HCT116 (cell line): ENCODE results near the gene HOXB13. TPM values are rescaled to one million over a fixed set of nuclear protein-coding genes. Genes with fewer than 3 reads are reported as not detected.

Experiments
- ATAC-seq: fragments of 200-7000 bp; cut with Tn5 transposase; 2 replicates; pipeline ENCODE4 v1.9.1; 2020; ENCODE audit warnings: mild to moderate bottlenecking, moderate library complexity
- BruUV-seq: library from RNA; stranded (reverse); fragments of 400-500 nt; replicated peaks from 2 replicates; lab custom pipeline; 2021; lab: Mats Ljungman, UMichigan
- CTCF ChIA-PET: fragments of 300-600 bp; sonication (Branson Sonifier 250); formaldehyde crosslinking; loops from one replicate; lab custom pipeline; 2021; ENCODE audit warnings: antibody characterized with exemption; lab: Charles Lee
- POLR2A ChIA-PET: fragments of 300-600, 350-600 bp; sonication (Branson Sonifier 250); formaldehyde crosslinking; loops from one replicate; lab custom pipeline; 2021; ENCODE audit warnings: antibody characterized with exemption; lab: Charles Lee
- RAD21 ChIA-PET, 2 experiments: fragments of 300-600 bp; sonication (Branson Sonifier 250); formaldehyde crosslinking; loops; one replicate each; lab custom pipeline; 2023; ENCODE audit warnings: low total read pairs in 2 of 2; ENCODE audit not compliant: uncharacterized antibody in 2 of 2, unreplicated experiment in 2 of 2, low non-redundant PET in 1 of 2; lab: Charles Lee
- DNase-seq: peaks from one replicate; pipeline ENCODE4 v3.0.0-alpha.2; 2010; ENCODE audit warnings: low read depth, low spot score
- H2AFZ ChIP-seq: fragments of 200-600 bp; shearing (Covaris generic), sonication (generic); 2 replicates; pipeline ENCODE4 v1.6.1; 2017; ENCODE audit warnings: low read depth, mixed run types, mixed read lengths, antibody characterized with exemption, low read length; ENCODE audit not compliant: poor library complexity, severe bottlenecking
- H3K27ac ChIP-seq: 2 replicates; pipeline ENCODE4 v1.5.1; 2012; ENCODE audit warnings: low read depth, low read length
- H3K27me3 ChIP-seq: fragments of 200-600 bp; sonication (generic); 2 replicates; pipeline ENCODE4 v1.6.1; 2016; ENCODE audit warnings: mixed run types, low read length, mixed read lengths; ENCODE audit not compliant: insufficient read depth
- H3K36me3 ChIP-seq, 2 experiments: fragments of 200-500 bp in 1 of 2; fragments of 200-600 bp in 1 of 2; sonication (Bioruptor generic) in 1 of 2; sonication (generic) in 1 of 2; 2 replicates each; pipeline versions ENCODE4 v1.5.1 to v1.6.1; 2014 to 2016; ENCODE audit warnings: low read length in 2 of 2, inconsistent platforms in 1 of 2, mixed read lengths in 1 of 2, mixed run types in 1 of 2; ENCODE audit not compliant: insufficient read depth in 2 of 2, control insufficient read depth in 1 of 2
- H3K4me1 ChIP-seq, 2 experiments: fragments of 200-600 bp in 1 of 2; sonication (generic) in 1 of 2; 2 replicates each; pipeline versions ENCODE4 v1.5.1 to v1.6.1; 2012 to 2017; ENCODE audit warnings: low read length in 2 of 2, inconsistent platforms in 1 of 2, mild to moderate bottlenecking in 1 of 2, mixed read lengths in 1 of 2, mixed run types in 1 of 2, moderate library complexity in 1 of 2; ENCODE audit not compliant: insufficient read depth in 2 of 2, control insufficient read depth in 1 of 2
- H3K4me2 ChIP-seq: fragments of 200-600 bp; sonication (generic); 2 replicates; pipeline ENCODE4 v1.6.1; 2017; ENCODE audit warnings: mixed run types, low read length, mixed read lengths
- H3K4me3 ChIP-seq, 2 experiments: fragments of 200-600 bp in 1 of 2; sonication (generic) in 1 of 2; replicated peaks in 1 of 2; 2 replicates each; pipeline ENCODE4 v1.5.1; 2011 to 2016; ENCODE audit warnings: low read length in 2 of 2, control low read depth in 1 of 2, low read depth in 1 of 2, mild to moderate bottlenecking in 1 of 2, mixed read lengths in 1 of 2, mixed run types in 1 of 2
- H3K79me2 ChIP-seq: fragments of 200-600 bp; sonication (generic); 2 replicates; pipeline ENCODE4 v1.6.1; 2017; ENCODE audit warnings: mild to moderate bottlenecking, mixed run types, low read length, moderate library complexity, mixed read lengths; ENCODE audit not compliant: insufficient read depth
- H3K9ac ChIP-seq: fragments of 200-600 bp; sonication (generic); 2 replicates; pipeline ENCODE4 v1.6.1; 2016; ENCODE audit warnings: low read length, mixed read lengths
- H3K9me2 ChIP-seq: fragments of 200-600 bp; sonication (generic), shearing (Covaris generic); 2 replicates; pipeline ENCODE4 v1.6.1; 2017; ENCODE audit warnings: mixed run types, mild to moderate bottlenecking, moderate library complexity; ENCODE audit not compliant: insufficient read depth
- H3K9me3 ChIP-seq, 2 experiments: fragments of 200-500 bp in 1 of 2; fragments of 200-600 bp in 1 of 2; sonication (Bioruptor generic) in 1 of 2; sonication (generic) in 1 of 2; 2 replicates each; pipeline ENCODE4 v1.6.1; 2014 to 2017; ENCODE audit warnings: low read length in 2 of 2, mixed read lengths in 2 of 2, inconsistent platforms in 1 of 2, low read depth in 1 of 2, mild to moderate bottlenecking in 1 of 2, mixed run types in 1 of 2, moderate library complexity in 1 of 2; ENCODE audit not compliant: control insufficient read depth in 1 of 2, insufficient read depth in 1 of 2
- H4K20me1 ChIP-seq: fragments of 200-600 bp; sonication (generic), shearing (Covaris generic); 2 replicates; pipeline ENCODE4 v1.6.1; 2017; ENCODE audit warnings: mixed run types, mild to moderate bottlenecking, moderate library complexity; ENCODE audit not compliant: insufficient read depth
- CBX3 ChIP-seq: IDR thresholded peaks from 2 replicates; pipeline ENCODE4 v1.6.1; 2012; ENCODE audit warnings: low read depth
- EGR1 ChIP-seq: IDR thresholded peaks from 2 replicates; pipeline ENCODE4 v1.6.1; 2012; ENCODE audit warnings: low read depth
- EZH2phosphoT487 ChIP-seq: fragments of 200-600 bp; IDR thresholded peaks from 2 replicates; pipeline ENCODE4 v1.6.1; 2018; ENCODE audit warnings: antibody characterized with exemption, borderline replicate concordance
- FOSL1 ChIP-seq: IDR thresholded peaks from 2 replicates; pipeline ENCODE4 v1.6.1; 2012; ENCODE audit warnings: low read depth
- POLR2AphosphoS5 ChIP-seq: IDR thresholded peaks from 2 replicates; pipeline ENCODE4 v1.6.1; 2011; ENCODE audit warnings: mild to moderate bottlenecking, low read depth, low read length, moderate library complexity
- YY1 ChIP-seq: IDR thresholded peaks from 2 replicates; pipeline ENCODE4 v1.6.1; 2011; ENCODE audit warnings: low read length, low read depth, moderate library complexity, mild to moderate bottlenecking; ENCODE audit not compliant: insufficient replicate concordance; ENCODE audit errors: extremely low read depth
- ZFX ChIP-seq: fragments of 450-650 bp; IDR thresholded peaks from 2 replicates; pipeline ENCODE4 v1.6.1; 2017
- ZNF274 ChIP-seq: fragments of 200-500 bp; sonication (Bioruptor generic); IDR thresholded peaks from 2 replicates; pipeline ENCODE4 v1.6.1; 2014; ENCODE audit warnings: mild to moderate bottlenecking, low read depth, low read length, inconsistent platforms
- intact Hi-C: fragments of 100-400 bp; cut with micrococcal nuclease; formaldehyde crosslinking; loops from 2 replicates; pipeline ENCODE4 v1.10.0; 2022
- total RNA-seq: library from RNA; stranded (reverse); gene quantifications from one replicate; pipeline ENCODE4 v1.2.1, GENCODE V29; 2021; ENCODE audit not compliant: unreplicated experiment
- TF ChIP-seq, protein P1 (sequence below): IDR thresholded peaks from 2 replicates; pipeline ENCODE4 v1.6.1; 2011; ENCODE audit warnings: mild to moderate bottlenecking, low read length, moderate library complexity; ENCODE audit not compliant: insufficient replicate concordance; ENCODE audit errors: extremely low read depth
- TF ChIP-seq, protein P2 (sequence below): IDR thresholded peaks from 2 replicates; pipeline ENCODE4 v1.6.1; 2012
- TF ChIP-seq, protein P3 (sequence below): IDR thresholded peaks from 2 replicates; pipeline ENCODE4 v1.6.1; 2012; ENCODE audit warnings: low read depth

Gene HOXB13
- total RNA-seq, 1 experiment from 2014 or later = 7.8 TPM

DNA sequence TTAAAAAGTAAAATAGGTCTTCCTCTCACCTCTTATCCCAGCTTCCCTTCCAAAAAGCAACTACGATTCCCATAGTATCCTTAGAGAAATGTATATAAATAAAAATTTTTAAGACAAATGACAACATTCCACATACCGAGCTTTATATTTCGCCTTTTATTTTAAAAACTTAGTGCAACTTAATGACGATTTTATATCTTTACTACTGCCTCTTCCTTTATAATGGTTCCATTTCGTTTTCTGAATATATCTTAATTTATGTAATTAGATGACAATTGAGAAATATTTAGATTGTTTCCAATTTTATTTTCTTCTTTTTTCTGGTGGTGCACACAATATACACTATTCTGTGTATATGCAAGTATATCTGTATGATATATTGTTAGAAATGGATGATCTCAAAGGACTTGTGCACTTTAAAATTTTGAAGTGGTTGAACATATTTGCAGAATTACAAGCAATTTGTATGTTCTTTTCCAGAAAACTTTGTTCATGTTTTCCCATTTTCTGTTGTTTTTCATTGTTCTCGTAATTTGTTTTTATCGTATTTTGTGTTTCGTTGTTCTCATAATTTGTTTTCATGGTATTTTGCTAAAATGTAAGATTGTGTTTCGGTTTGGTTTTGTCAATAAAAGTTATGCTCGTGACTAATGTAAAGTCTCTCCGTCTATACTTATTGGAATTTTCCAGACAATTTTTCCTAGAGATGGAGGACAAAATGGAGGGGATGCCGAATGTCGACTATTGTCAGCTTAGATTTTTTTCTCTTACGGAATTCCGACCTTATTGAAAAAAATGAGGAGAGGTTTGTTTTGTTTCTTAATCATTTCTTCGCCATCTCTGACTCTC is 20.4 kb upstream of the HOXB13 start:
- ATAC-seq (no peak), DNase-seq (no peak)
- no peak overlapping the region for H3K9ac ChIP-seq
- intact Hi-C loops = no loop called here
- H3K27ac ChIP-seq = no peak overlapping the region
- no peaks in the 10 kb centered on the region for H4K20me1 ChIP-seq
- CTCF ChIA-PET = no interaction called here
- H3K27me3 ChIP-seq = peaks cover 26% of the 10 kb centered on the region
- no peaks in the 10 kb centered on the region for H3K79me2 ChIP-seq
- H2AFZ ChIP-seq = no peak overlapping the region
- no TSS peak for BruUV-seq
- H3K36me3 ChIP-seq = no peaks in the 10 kb centered on the region
- H3K4me3 ChIP-seq = no peak overlapping the region
- POLR2A ChIA-PET = no interaction called here
- H3K4me1 ChIP-seq = peaks cover 0 to 4% of the 10 kb centered on the region in 2 experiments; a peak in 1 of 4 replicates
- TF ChIP-seq, protein P1, sequence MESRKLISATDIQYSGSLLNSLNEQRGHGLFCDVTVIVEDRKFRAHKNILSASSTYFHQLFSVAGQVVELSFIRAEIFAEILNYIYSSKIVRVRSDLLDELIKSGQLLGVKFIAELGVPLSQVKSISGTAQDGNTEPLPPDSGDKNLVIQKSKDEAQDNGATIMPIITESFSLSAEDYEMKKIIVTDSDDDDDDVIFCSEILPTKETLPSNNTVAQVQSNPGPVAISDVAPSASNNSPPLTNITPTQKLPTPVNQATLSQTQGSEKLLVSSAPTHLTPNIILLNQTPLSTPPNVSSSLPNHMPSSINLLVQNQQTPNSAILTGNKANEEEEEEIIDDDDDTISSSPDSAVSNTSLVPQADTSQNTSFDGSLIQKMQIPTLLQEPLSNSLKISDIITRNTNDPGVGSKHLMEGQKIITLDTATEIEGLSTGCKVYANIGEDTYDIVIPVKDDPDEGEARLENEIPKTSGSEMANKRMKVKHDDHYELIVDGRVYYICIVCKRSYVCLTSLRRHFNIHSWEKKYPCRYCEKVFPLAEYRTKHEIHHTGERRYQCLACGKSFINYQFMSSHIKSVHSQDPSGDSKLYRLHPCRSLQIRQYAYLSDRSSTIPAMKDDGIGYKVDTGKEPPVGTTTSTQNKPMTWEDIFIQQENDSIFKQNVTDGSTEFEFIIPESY = no peak
- TF ChIP-seq CBX3 = no peak
- RAD21 ChIA-PET = no interaction called here
- no peaks in the 10 kb centered on the region for H3K9me3 ChIP-seq
- no peak overlapping the region for H3K4me2 ChIP-seq
- H3K9me2 ChIP-seq = no peaks in the 10 kb centered on the region

DNA sequence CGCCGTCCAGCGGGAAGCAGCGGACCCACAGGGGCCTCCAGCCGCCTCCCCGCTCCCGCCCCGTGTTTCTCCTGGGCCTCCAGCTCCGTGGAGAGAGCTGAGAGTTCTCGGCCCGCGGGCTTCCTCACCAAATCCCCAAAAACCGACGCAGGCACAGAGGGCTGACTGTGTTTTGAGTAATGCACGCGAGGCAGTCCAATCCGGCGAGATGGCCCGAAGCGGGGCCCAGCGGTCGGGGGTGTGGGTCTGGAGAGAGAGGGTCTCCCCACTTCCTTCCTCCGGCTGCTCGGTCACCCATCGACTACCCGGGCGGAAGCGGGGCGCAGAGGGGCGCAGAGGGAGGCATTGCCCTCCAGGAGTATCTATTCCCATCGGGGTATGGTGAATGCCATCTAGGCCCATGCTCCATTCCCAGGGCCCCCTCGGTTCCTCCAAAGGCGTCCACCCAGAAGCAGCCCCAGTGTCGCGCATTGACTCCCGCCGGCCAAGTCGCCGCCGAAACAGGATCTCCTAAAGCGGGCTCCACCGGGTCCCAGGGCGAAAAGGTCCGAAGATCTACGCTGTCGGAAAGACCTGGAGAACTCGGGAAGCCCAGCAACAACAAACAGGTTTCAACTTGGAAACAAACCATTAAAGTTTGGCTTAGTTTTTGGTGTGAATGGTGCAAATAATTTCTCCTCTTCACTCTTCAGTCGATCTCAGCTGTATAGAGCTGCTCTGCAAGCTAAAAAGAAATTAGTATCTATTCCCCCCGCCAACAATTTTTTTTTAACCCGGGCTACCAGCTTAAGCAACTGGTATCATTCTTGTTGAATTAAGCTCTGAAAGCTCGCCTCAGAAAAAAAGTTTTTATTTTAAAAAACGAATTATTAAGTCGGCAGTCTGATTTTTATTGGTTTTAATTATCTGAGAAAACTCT is 19.2 kb upstream of the HOXB13 start:
- Histone ChIP-seq H3K4me1 (no peaks in the 10 kb centered on the region), H3K4me3 (no peak overlapping the region), H2AFZ (no peak overlapping the region), H3K9me3 (no peaks in the 10 kb centered on the region), H3K4me2 (no peak overlapping the region), H3K27ac (no peak overlapping the region), H4K20me1 (no peaks in the 10 kb centered on the region), H3K9me2 (no peaks in the 10 kb centered on the region), H3K79me2 (no peaks in the 10 kb centered on the region), H3K27me3 (peaks cover 36% of the 10 kb centered on the region), H3K9ac (no peak overlapping the region), H3K36me3 (no peaks in the 10 kb centered on the region)
- CTCF ChIA-PET = no interaction called here
- POLR2A ChIA-PET = no interaction called here
- intact Hi-C loops = no loop called here
- ATAC-seq (no peak), DNase-seq (no peak)
- RAD21 ChIA-PET = no interaction called here
- no TSS peak for BruUV-seq
- TF ChIP-seq POLR2AphosphoS5 (no peak), EGR1 (no peak), ZFX (no peak), EZH2phosphoT487 (no peak), YY1 (no peak), ZNF274 (no peak), FOSL1 (no peak)
- TF ChIP-seq, protein P2, sequence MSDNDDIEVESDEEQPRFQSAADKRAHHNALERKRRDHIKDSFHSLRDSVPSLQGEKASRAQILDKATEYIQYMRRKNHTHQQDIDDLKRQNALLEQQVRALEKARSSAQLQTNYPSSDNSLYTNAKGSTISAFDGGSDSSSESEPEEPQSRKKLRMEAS = no peak
- TF ChIP-seq, protein P3, sequence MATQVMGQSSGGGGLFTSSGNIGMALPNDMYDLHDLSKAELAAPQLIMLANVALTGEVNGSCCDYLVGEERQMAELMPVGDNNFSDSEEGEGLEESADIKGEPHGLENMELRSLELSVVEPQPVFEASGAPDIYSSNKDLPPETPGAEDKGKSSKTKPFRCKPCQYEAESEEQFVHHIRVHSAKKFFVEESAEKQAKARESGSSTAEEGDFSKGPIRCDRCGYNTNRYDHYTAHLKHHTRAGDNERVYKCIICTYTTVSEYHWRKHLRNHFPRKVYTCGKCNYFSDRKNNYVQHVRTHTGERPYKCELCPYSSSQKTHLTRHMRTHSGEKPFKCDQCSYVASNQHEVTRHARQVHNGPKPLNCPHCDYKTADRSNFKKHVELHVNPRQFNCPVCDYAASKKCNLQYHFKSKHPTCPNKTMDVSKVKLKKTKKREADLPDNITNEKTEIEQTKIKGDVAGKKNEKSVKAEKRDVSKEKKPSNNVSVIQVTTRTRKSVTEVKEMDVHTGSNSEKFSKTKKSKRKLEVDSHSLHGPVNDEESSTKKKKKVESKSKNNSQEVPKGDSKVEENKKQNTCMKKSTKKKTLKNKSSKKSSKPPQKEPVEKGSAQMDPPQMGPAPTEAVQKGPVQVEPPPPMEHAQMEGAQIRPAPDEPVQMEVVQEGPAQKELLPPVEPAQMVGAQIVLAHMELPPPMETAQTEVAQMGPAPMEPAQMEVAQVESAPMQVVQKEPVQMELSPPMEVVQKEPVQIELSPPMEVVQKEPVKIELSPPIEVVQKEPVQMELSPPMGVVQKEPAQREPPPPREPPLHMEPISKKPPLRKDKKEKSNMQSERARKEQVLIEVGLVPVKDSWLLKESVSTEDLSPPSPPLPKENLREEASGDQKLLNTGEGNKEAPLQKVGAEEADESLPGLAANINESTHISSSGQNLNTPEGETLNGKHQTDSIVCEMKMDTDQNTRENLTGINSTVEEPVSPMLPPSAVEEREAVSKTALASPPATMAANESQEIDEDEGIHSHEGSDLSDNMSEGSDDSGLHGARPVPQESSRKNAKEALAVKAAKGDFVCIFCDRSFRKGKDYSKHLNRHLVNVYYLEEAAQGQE = no peak
